Measurements from ENCODE around the gene MVD.

MVD gene

GRCh38 chr16:88643644-88643932 is 19.3 kb downstream of the MVD start:
- Histone ChIP-seq H3K27me3 (ENCODE audit: control insufficient read depth in 5 of 5, insufficient read depth in 4 of 5, low read length in 5 of 5) (peaks cover 24 to 26% (median 25%) of the 10 kb centered on the region in 5 donors), H3K9me3 (ENCODE audit: control insufficient read depth in 5 of 5, low read length in 5 of 5) (no peaks in the 10 kb centered on the region), H3K4me3 (ENCODE audit: low read depth in 1 of 5, low read length in 5 of 5) (no peak overlapping the region), H3K36me3 (ENCODE audit: control insufficient read depth in 5 of 5, insufficient read depth in 5 of 5, low read length in 5 of 5) (peaks cover 0 to 20% (median 0%) of the 10 kb centered on the region in 5 donors), H3K9ac (ENCODE audit: low read length in 5 of 5) (no peak overlapping the region), H3K27ac (ENCODE audit: low read depth, low read length) (no peak overlapping the region), H3K4me1 (ENCODE audit: control insufficient read depth in 5 of 5, insufficient read depth in 5 of 5, low read length in 5 of 5) (peaks cover 0 to 24% (median 5%) of the 10 kb centered on the region in 5 donors)

GRCh38 chr16:88642881-88643643 is 19.8 kb downstream of the MVD start:
- Histone ChIP-seq H3K27me3 (ENCODE audit: control insufficient read depth in 5 of 5, insufficient read depth in 4 of 5, low read length in 5 of 5) (peaks cover 28 to 31% (median 29%) of the 10 kb centered on the region in 5 donors), H3K36me3 (ENCODE audit: control insufficient read depth in 5 of 5, insufficient read depth in 5 of 5, low read length in 5 of 5) (peaks cover 0 to 20% (median 0%) of the 10 kb centered on the region in 5 donors), H3K27ac (ENCODE audit: low read depth, low read length) (no peak overlapping the region), H3K4me1 (ENCODE audit: control insufficient read depth in 5 of 5, insufficient read depth in 5 of 5, low read length in 5 of 5) (peaks cover 0 to 19% (median 5%) of the 10 kb centered on the region in 5 donors), H3K9me3 (ENCODE audit: control insufficient read depth in 5 of 5, low read length in 5 of 5) (no peaks in the 10 kb centered on the region), H3K9ac (ENCODE audit: low read length in 5 of 5) (no peak overlapping the region), H3K4me3 (ENCODE audit: low read depth in 1 of 5, low read length in 5 of 5) (no peak overlapping the region)

- Histone ChIP-seq H3K27me3 (ENCODE audit: control insufficient read depth in 5 of 5, insufficient read depth in 4 of 5, low read length in 5 of 5) (peaks cover 33 to 40% (median 38%) of the 10 kb centered on the region in 5 donors), H3K4me1 (ENCODE audit: control insufficient read depth in 5 of 5, insufficient read depth in 5 of 5, low read length in 5 of 5) (peaks cover 0 to 11% (median 5%) of the 10 kb centered on the region in 5 donors), H3K9me3 (ENCODE audit: control insufficient read depth in 5 of 5, low read length in 5 of 5) (no peaks in the 10 kb centered on the region), H3K27ac (ENCODE audit: low read depth, low read length) (no peak overlapping the region), H3K4me3 (ENCODE audit: low read depth in 1 of 5, low read length in 5 of 5) (no peak overlapping the region), H3K36me3 (ENCODE audit: control insufficient read depth in 5 of 5, insufficient read depth in 5 of 5, low read length in 5 of 5) (peaks cover 0 to 14% (median 0%) of the 10 kb centered on the region in 5 donors), H3K9ac (ENCODE audit: low read length in 5 of 5) (no peak overlapping the region)
Measured at GRCh38 chr16:88640498-88641247, 22.2 kb downstream of the MVD start.

GRCh38 chr16:88640039-88640495 is 22.8 kb downstream of the MVD start:
- Histone ChIP-seq H3K4me1 (ENCODE audit: control insufficient read depth in 5 of 5, insufficient read depth in 5 of 5, low read length in 5 of 5) (peaks cover 0 to 15% (median 5%) of the 10 kb centered on the region in 5 donors), H3K9me3 (ENCODE audit: control insufficient read depth in 5 of 5, low read length in 5 of 5) (no peaks in the 10 kb centered on the region), H3K9ac (ENCODE audit: low read length in 5 of 5) (no peak overlapping the region), H3K36me3 (ENCODE audit: control insufficient read depth in 5 of 5, insufficient read depth in 5 of 5, low read length in 5 of 5) (peaks cover 0 to 8% (median 0%) of the 10 kb centered on the region in 5 donors), H3K4me3 (ENCODE audit: low read depth in 1 of 5, low read length in 5 of 5) (no peak overlapping the region), H3K27ac (ENCODE audit: low read depth, low read length) (no peak overlapping the region), H3K27me3 (ENCODE audit: control insufficient read depth in 5 of 5, insufficient read depth in 4 of 5, low read length in 5 of 5) (peaks cover 38 to 45% (median 41%) of the 10 kb centered on the region in 5 donors)

- Histone ChIP-seq H3K9me3 (ENCODE audit: control insufficient read depth in 5 of 5, low read length in 5 of 5) (no peaks in the 10 kb centered on the region), H3K27me3 (ENCODE audit: control insufficient read depth in 5 of 5, insufficient read depth in 4 of 5, low read length in 5 of 5) (peaks cover 39 to 47% (median 44%) of the 10 kb centered on the region in 5 donors), H3K36me3 (ENCODE audit: control insufficient read depth in 5 of 5, insufficient read depth in 5 of 5, low read length in 5 of 5) (peaks cover 0 to 4% (median 0%) of the 10 kb centered on the region in 5 donors), H3K4me1 (ENCODE audit: control insufficient read depth in 5 of 5, insufficient read depth in 5 of 5, low read length in 5 of 5) (peaks cover 0 to 21% (median 12%) of the 10 kb centered on the region in 5 donors), H3K9ac (ENCODE audit: low read length in 5 of 5) (no peak overlapping the region), H3K4me3 (ENCODE audit: low read depth in 1 of 5, low read length in 5 of 5) (no peak overlapping the region), H3K27ac (ENCODE audit: low read depth, low read length) (no peak overlapping the region)
Measured at GRCh38 chr16:88639231-88640038, 23.5 kb downstream of the MVD start.

GRCh38 chr16:88638323-88639230 is 24.3 kb downstream of the MVD start, which contains the start of gene IL17C:
Gene IL17C (plus strand): TSS chr16:88638572. CDS start chr16:88638642, 70 bp downstream.
- Histone ChIP-seq H3K9ac (ENCODE audit: low read length in 5 of 5) (no peak within 1 kb of the TSS), H3K36me3 (ENCODE audit: control insufficient read depth in 5 of 5, insufficient read depth in 5 of 5, low read length in 5 of 5) (peaks cover 0 to 2% (median under 1%) of the 10 kb centered on the region in 5 donors), H3K27me3 (ENCODE audit: control insufficient read depth in 5 of 5, insufficient read depth in 4 of 5, low read length in 5 of 5) (peaks cover 39 to 51% (median 46%) of the 10 kb centered on the region in 5 donors), H3K4me1 (ENCODE audit: control insufficient read depth in 5 of 5, insufficient read depth in 5 of 5, low read length in 5 of 5) (peaks cover 0 to 27% (median 17%) of the 10 kb centered on the region in 5 donors), H3K4me3 (ENCODE audit: low read depth in 1 of 5, low read length in 5 of 5) (no peak within 1 kb of the TSS), H3K27ac (ENCODE audit: low read depth, low read length) (no peak within 1 kb of the TSS), H3K9me3 (ENCODE audit: control insufficient read depth in 5 of 5, low read length in 5 of 5) (no peaks in the 10 kb centered on the region)

GRCh38 chr16:88636488-88637265 is 26.2 kb downstream of the MVD start:
- H3K9me3 ChIP-seq (ENCODE audit: control insufficient read depth in 5 of 5, low read length in 5 of 5), result no peaks in the 10 kb centered on the region
- no peak overlapping the region for H3K27ac ChIP-seq (ENCODE audit: low read depth, low read length)
- H3K9ac ChIP-seq (ENCODE audit: low read length in 5 of 5), result no peak overlapping the region
- H3K4me1 ChIP-seq (ENCODE audit: control insufficient read depth in 5 of 5, insufficient read depth in 5 of 5, low read length in 5 of 5), result peaks cover 0 to 29% (median 17%) of the 10 kb centered on the region in 5 donors
- peaks cover 39 to 55% (median 46%) of the 10 kb centered on the region in 5 donors for H3K27me3 ChIP-seq (ENCODE audit: control insufficient read depth in 5 of 5, insufficient read depth in 4 of 5, low read length in 5 of 5)
- H3K36me3 ChIP-seq (ENCODE audit: control insufficient read depth in 5 of 5, insufficient read depth in 5 of 5, low read length in 5 of 5), result peaks cover 0 to 17% (median 10%) of the 10 kb centered on the region in 5 donors
- H3K4me3 ChIP-seq (ENCODE audit: low read depth in 1 of 5, low read length in 5 of 5), result no peak overlapping the region

- no peaks in the 10 kb centered on the region for H3K9me3 ChIP-seq (ENCODE audit: control insufficient read depth in 5 of 5, low read length in 5 of 5)
- H3K9ac ChIP-seq (ENCODE audit: low read length in 5 of 5), result no peak overlapping the region
- H3K4me1 ChIP-seq (ENCODE audit: control insufficient read depth in 5 of 5, insufficient read depth in 5 of 5, low read length in 5 of 5), result peaks cover 0 to 31% (median 19%) of the 10 kb centered on the region in 5 donors
- H3K36me3 ChIP-seq (ENCODE audit: control insufficient read depth in 5 of 5, insufficient read depth in 5 of 5, low read length in 5 of 5), result peaks cover 0 to 26% (median 18%) of the 10 kb centered on the region in 5 donors
- H3K27ac ChIP-seq (ENCODE audit: low read depth, low read length), result no peak overlapping the region
- peaks cover 38 to 52% (median 42%) of the 10 kb centered on the region in 5 donors for H3K27me3 ChIP-seq (ENCODE audit: control insufficient read depth in 5 of 5, insufficient read depth in 4 of 5, low read length in 5 of 5)
- no peak overlapping the region for H3K4me3 ChIP-seq (ENCODE audit: low read depth in 1 of 5, low read length in 5 of 5)
Measured at GRCh38 chr16:88635671-88636319, 27.1 kb downstream of the MVD start.
